B cell (primary cell): ENCODE data around the gene PHF12. TPM values are rescaled to one million over a fixed set of nuclear protein-coding genes. Genes with fewer than 3 reads are reported as not detected.

Source experiments
- ATAC-seq: fragments of 200-7000 bp; cut with Tn5 transposase; one replicate; pipeline ENCODE4 v1.10.0; 2021; ENCODE audit warnings: low read depth, mild to moderate bottlenecking, moderate number of reproducible peaks, moderate library complexity
- CTCF ChIA-PET: fragments of 350-600 bp; sonication (Branson Sonifier 250); formaldehyde crosslinking; loops from one replicate; lab custom pipeline; 2021; ENCODE audit warnings: antibody characterized with exemption, inconsistent platforms; lab: Charles Lee
- POLR2A ChIA-PET: fragments of 350-600 bp; sonication (Branson Sonifier 250); formaldehyde crosslinking; loops from one replicate; lab custom pipeline; 2021; ENCODE audit warnings: antibody characterized with exemption; lab: Charles Lee
- DNase-seq: peaks from one replicate; pipeline ENCODE4 v3.0.0; 2013
- H2AFZ ChIP-seq: 2 replicates; pipeline ENCODE4 v1.6.1; 2012; ENCODE audit warnings: mild to moderate bottlenecking, low read depth, low read length; ENCODE audit not compliant: insufficient read depth, poor library complexity, severe bottlenecking
- H3K27ac ChIP-seq, 2 donors: 1 replicate in 1 of 2; 2 replicates in 1 of 2; pipeline ENCODE4 v1.5.1; 2012 to 2013; ENCODE audit warnings: low read length in 2 of 2, mild to moderate bottlenecking in 2 of 2, moderate library complexity in 1 of 2
- H3K27me3 ChIP-seq, 4 experiments: fragments of 200-600 bp in 1 of 4; sonication (generic) in 1 of 4; replicated peaks in 1 of 4; 1 replicate in 2 of 4; 2 replicates in 2 of 4; pipeline versions ENCODE4 v1.6.1 to v1.7.0; 2013 to 2016; ENCODE audit warnings: low read length in 3 of 4, mild to moderate bottlenecking in 2 of 4, mixed read lengths in 1 of 4, moderate library complexity in 1 of 4; ENCODE audit not compliant: insufficient read depth in 4 of 4, control insufficient read depth in 3 of 4; ENCODE audit errors: control extremely low read depth in 1 of 4
- H3K36me3 ChIP-seq, 2 experiments: replicated peaks in 1 of 2; 1 replicate in 1 of 2; 2 replicates in 1 of 2; pipeline versions ENCODE4 v1.6.1 to v1.7.1; 2013; ENCODE audit warnings: low read length in 1 of 2; ENCODE audit not compliant: insufficient read depth in 2 of 2, control insufficient read depth in 1 of 2; ENCODE audit errors: control extremely low read depth in 1 of 2, extremely low read depth in 1 of 2
- H3K4me1 ChIP-seq, 2 donors: fragments of 200-600 bp in 1 of 2; sonication (generic) in 1 of 2; 1 replicate in 1 of 2; 2 replicates in 1 of 2; pipeline versions ENCODE4 v1.5.1 to v1.6.1; 2013 to 2017; ENCODE audit warnings: low read length in 2 of 2; ENCODE audit not compliant: control insufficient read depth in 2 of 2, insufficient read depth in 2 of 2
- H3K4me2 ChIP-seq: replicated peaks from 2 replicates; pipeline ENCODE3; 2012; ENCODE audit warnings: mild to moderate bottlenecking, low read depth, low read length; ENCODE audit not compliant: poor library complexity, severe bottlenecking
- H3K4me3 ChIP-seq, 5 experiments: fragments of 200-600 bp in 1 of 5; sonication (generic) in 1 of 5; 1 replicate in 3 of 5; 2 replicates in 2 of 5; pipeline versions ENCODE4 v1.5.1 to v1.7.0; 2011 to 2016; ENCODE audit warnings: low read length in 4 of 5, mild to moderate bottlenecking in 4 of 5, low read depth in 2 of 5, control low read depth in 1 of 5, moderate library complexity in 1 of 5; ENCODE audit not compliant: insufficient read depth in 1 of 5; ENCODE audit errors: control extremely low read depth in 1 of 5, extremely low read depth in 1 of 5
- H3K79me2 ChIP-seq: fragments of 200-600 bp; sonication (generic); one replicate; pipeline ENCODE4 v1.6.0; 2016; ENCODE audit warnings: low read length; ENCODE audit not compliant: control insufficient read depth, insufficient read depth
- H3K9ac ChIP-seq: fragments of 200-600 bp; sonication (generic); 2 replicates; pipeline ENCODE4 v1.6.1; 2017; ENCODE audit warnings: mild to moderate bottlenecking, low read length, moderate library complexity
- H3K9me3 ChIP-seq, 3 donors: one replicate each; pipeline versions ENCODE4 v1.6.1 to v1.7.1; 2013; ENCODE audit warnings: low read length in 2 of 3; ENCODE audit not compliant: control insufficient read depth in 2 of 3, insufficient read depth in 1 of 3; ENCODE audit errors: control extremely low read depth in 1 of 3
- H4K20me1 ChIP-seq: 2 replicates; pipeline ENCODE4 v1.6.0; 2012; ENCODE audit warnings: mild to moderate bottlenecking, low read length; ENCODE audit not compliant: insufficient read depth, control insufficient read depth, poor library complexity, severe bottlenecking
- H3K27ac Mint-ChIP-seq: one replicate; pipeline ENCODE4 v1.8.0; 2021; ENCODE audit warnings: mixed read lengths
- H3K27me3 Mint-ChIP-seq: one replicate; pipeline ENCODE4 v1.8.0; 2021; ENCODE audit warnings: mixed read lengths
- H3K4me1 Mint-ChIP-seq: one replicate; pipeline ENCODE4 v1.8.0; 2021; ENCODE audit warnings: mixed read lengths
- H3K4me3 Mint-ChIP-seq: one replicate; pipeline ENCODE4 v1.8.0; 2021; ENCODE audit warnings: mixed read lengths
- H3K9me3 Mint-ChIP-seq: one replicate; pipeline ENCODE4 v1.8.0; 2022; ENCODE audit warnings: mixed read lengths; ENCODE audit not compliant: insufficient read depth
- EZH2 ChIP-seq: IDR thresholded peaks from 2 replicates; pipeline ENCODE4 v1.6.1; 2012; ENCODE audit warnings: borderline replicate concordance, low read depth, mild to moderate bottlenecking, moderate library complexity, low read length; ENCODE audit not compliant: insufficient read depth, poor library complexity, severe bottlenecking
- WGBS: methylation state at CpG from one replicate; pipeline ENCODE4 v1.1.5; 2013; ENCODE audit warnings: missing lambda C conversion rate; ENCODE audit not compliant: insufficient coverage; 5-methylcytosine and 5-hydroxymethylcytosine counted together
- intact Hi-C: fragments of 100-400 bp; cut with micrococcal nuclease; formaldehyde crosslinking; loops from one replicate; pipeline ENCODE4 v1.10.0; 2022
- polyA plus RNA-seq: library from polyadenylated mRNA; depleted of rRNA; stranded (reverse); fragments of >200 nt; gene quantifications from 2 replicates; pipeline ENCODE4 v1.2.3, GENCODE V29; 2012
- total RNA-seq, 2 donors: library from RNA; stranded (reverse); fragments of 120-200 nt in 1 of 2; gene quantifications; 1 replicate in 1 of 2; 2 replicates in 1 of 2; pipeline versions ENCODE4 v1.2.3 to v1.2.4, GENCODE V29; 2013 to 2022
- TF ChIP-seq, protein P1 (sequence below): fragments of 200-600 bp; IDR thresholded peaks from one replicate; pipeline ENCODE4 v1.8.0; 2022; ENCODE audit warnings: antibody characterized with exemption, mild to moderate bottlenecking

The PHF12 gene
- total and polyA plus RNA-seq, 2 donors (not counting 1 experiment from before 2014, with no cell fraction given): 116 to 140 TPM

DNA sequence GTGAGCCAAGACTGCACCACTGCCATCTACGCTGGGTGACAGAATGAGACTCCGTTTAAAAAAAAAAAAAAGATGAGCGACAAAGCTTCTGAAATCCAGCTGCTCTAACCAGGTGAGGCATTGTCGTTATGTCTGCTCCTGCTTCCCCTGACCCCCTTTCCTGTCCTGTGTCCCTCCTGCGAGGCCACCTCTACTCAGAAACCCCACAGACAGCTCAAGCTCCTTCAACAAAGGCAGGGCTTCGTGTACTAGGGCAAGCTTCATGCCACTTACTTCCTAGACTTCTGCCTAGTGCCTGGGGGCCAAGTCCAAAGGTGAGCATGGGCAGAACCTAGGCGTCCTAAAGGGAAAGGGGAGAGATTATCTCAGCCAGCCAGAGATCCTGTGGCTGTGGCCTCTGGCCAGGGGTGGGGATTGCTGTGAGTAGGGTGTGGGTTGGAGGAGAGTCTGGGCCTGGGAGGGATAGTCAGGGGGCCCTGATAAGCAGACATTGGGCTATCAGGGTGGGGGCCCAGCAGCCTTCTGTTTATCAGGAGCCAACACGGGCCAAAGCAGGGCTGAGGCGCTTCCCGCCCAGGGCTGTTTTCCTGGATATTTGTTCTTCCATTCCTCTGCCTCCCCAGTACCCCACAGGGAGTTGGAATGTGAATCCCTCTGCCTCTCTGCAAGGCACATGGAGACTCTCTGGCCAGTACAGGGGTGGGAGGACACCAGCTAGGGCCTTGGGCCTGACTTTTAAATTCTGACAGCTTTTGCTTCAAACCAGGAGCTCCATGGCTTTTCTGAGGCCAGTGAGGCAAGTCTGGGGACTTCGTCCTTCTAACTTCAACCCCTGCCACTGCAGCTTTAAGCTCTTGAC, 86.1 kb downstream of the PHF12 start:
- Histone ChIP-seq H3K27me3 (no peaks in the 10 kb centered on the region), H2AFZ (peak overlapping the region; percentile 34), H3K4me2 (no peak overlapping the region), H3K36me3 (peaks cover 0 to 17% of the 10 kb centered on the region in 2 experiments), H3K9ac (no peak overlapping the region), H3K4me3 (no peak overlapping the region), H3K9me3 (no peaks in the 10 kb centered on the region), H3K4me1 (peaks cover 0 to 17% of the 10 kb centered on the region in 2 donors), H3K27ac (peak overlapping the region in 1 of 2 donors; percentile 46), H3K79me2 (no peaks in the 10 kb centered on the region), H4K20me1 (no peaks in the 10 kb centered on the region)
- TF ChIP-seq, protein P1, sequence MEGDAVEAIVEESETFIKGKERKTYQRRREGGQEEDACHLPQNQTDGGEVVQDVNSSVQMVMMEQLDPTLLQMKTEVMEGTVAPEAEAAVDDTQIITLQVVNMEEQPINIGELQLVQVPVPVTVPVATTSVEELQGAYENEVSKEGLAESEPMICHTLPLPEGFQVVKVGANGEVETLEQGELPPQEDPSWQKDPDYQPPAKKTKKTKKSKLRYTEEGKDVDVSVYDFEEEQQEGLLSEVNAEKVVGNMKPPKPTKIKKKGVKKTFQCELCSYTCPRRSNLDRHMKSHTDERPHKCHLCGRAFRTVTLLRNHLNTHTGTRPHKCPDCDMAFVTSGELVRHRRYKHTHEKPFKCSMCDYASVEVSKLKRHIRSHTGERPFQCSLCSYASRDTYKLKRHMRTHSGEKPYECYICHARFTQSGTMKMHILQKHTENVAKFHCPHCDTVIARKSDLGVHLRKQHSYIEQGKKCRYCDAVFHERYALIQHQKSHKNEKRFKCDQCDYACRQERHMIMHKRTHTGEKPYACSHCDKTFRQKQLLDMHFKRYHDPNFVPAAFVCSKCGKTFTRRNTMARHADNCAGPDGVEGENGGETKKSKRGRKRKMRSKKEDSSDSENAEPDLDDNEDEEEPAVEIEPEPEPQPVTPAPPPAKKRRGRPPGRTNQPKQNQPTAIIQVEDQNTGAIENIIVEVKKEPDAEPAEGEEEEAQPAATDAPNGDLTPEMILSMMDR: no peak
- TF ChIP-seq EZH2: no peak
- no peak for DNase-seq
- Mint-ChIP-seq H3K9me3 (no peaks in the 10 kb centered on the region), H3K4me1 (peaks cover 17% of the 10 kb centered on the region), H3K27ac (peak overlapping the region; percentile 64), H3K27me3 (no peaks in the 10 kb centered on the region), H3K4me3 (no peak overlapping the region)
- CTCF ChIA-PET: interaction anchor here (0.8 to 2.2 kb wide), 8 partner anchors 10 to 138 kb away, joined by 3 to 12 read pairs (median 6); partner anchors contain the start of genes DHRS13, FAM222B and FLOT2
- ATAC-seq: peak; percentile 13
- WGBS: 95% methylated on average over 9 of the region's 11 CpGs
- POLR2A ChIA-PET: interaction anchor here (0.6 to 1.9 kb wide), 3 partner anchors 12 to 123 kb away, joined by 4 to 8 read pairs (median 6); no protein-coding TSS in a partner anchor
- intact Hi-C loops: loop anchor here (5.0 kb wide), 1 partner anchor 37 kb away; the partner anchor contains the start of gene DHRS13
